Activated B cell treated with CpG ODN at 0.5 μM for 24 hours (primary cell): ENCODE measurements around the gene S100A9. TPM values are rescaled to one million over a fixed set of nuclear protein-coding genes. Genes with fewer than 3 reads are reported as not detected.
"Not testable (repeated sequence)": the region's sequence is repeated elsewhere in the genome, so short reads cannot be mapped to it uniquely, and the experiment has no call there.

Source experiments
- ATAC-seq: fragments of 200-7000 bp; cut with Tn5 transposase; one replicate; pipeline ENCODE4 v1.10.0; 2021; ENCODE audit warnings: low read depth, mild to moderate bottlenecking, moderate library complexity
- CTCF ChIA-PET: fragments of 350-600 bp; sonication (Branson Sonifier 250); formaldehyde crosslinking; loops from one replicate; lab custom pipeline; 2021; ENCODE audit warnings: antibody characterized with exemption; lab: Charles Lee
- POLR2A ChIA-PET: fragments of 350-600 bp; sonication (Branson Sonifier 250); formaldehyde crosslinking; loops from one replicate; lab custom pipeline; 2021; ENCODE audit warnings: antibody characterized with exemption; lab: Charles Lee
- DNase-seq: peaks from one replicate; pipeline ENCODE4 v3.0.0; 2022
- H3K27ac Mint-ChIP-seq: one replicate; pipeline ENCODE4 v1.8.0; 2020; ENCODE audit warnings: mixed read lengths
- H3K27me3 Mint-ChIP-seq: one replicate; pipeline ENCODE4 v1.8.0; 2021; ENCODE audit warnings: mixed read lengths
- H3K36me3 Mint-ChIP-seq: one replicate; pipeline ENCODE4 v1.8.0; 2021; ENCODE audit warnings: low read depth, mixed read lengths
- H3K4me1 Mint-ChIP-seq: one replicate; pipeline ENCODE4 v1.8.0; 2021; ENCODE audit warnings: mixed read lengths
- H3K4me3 Mint-ChIP-seq: one replicate; pipeline ENCODE4 v1.8.0; 2020; ENCODE audit warnings: mild to moderate bottlenecking, mixed read lengths
- H3K9me3 Mint-ChIP-seq: one replicate; pipeline ENCODE4 v1.8.0; 2020; ENCODE audit warnings: mixed read lengths
- CTCF ChIP-seq: fragments of 200-600 bp; IDR thresholded peaks from one replicate; pipeline ENCODE4 v1.8.0; 2022; ENCODE audit warnings: antibody characterized with exemption, mild to moderate bottlenecking
- intact Hi-C: fragments of 100-400 bp; cut with micrococcal nuclease; formaldehyde crosslinking; loops from one replicate; pipeline ENCODE4 v1.15.1; 2024
- total RNA-seq: library from RNA; stranded (reverse); gene quantifications from 2 replicates; pipeline ENCODE4 v1.2.3, GENCODE V29; 2022

S100A9 gene
- total RNA-seq, 1 donor from 2014 or later = 4.0 TPM

GRCh38 chr1:153313288-153313687 lies 44.4 kb upstream of the S100A9 start:
- ATAC-seq = no peak
- POLR2A ChIA-PET = no interaction called here
- H3K4me3 Mint-ChIP-seq = no peak overlapping the region
- H3K9me3 Mint-ChIP-seq = peaks cover 2% of the 10 kb centered on the region
- intact Hi-C loops = no loop called here
- no peak for DNase-seq
- no peak overlapping the region for H3K27ac Mint-ChIP-seq
- H3K27me3 Mint-ChIP-seq = peaks cover 6% of the 10 kb centered on the region
- CTCF ChIA-PET = no interaction called here
- no peaks in the 10 kb centered on the region for H3K36me3 Mint-ChIP-seq
- TF ChIP-seq CTCF = no peak
- no peaks in the 10 kb centered on the region for H3K4me1 Mint-ChIP-seq

GRCh38 chr1:153314388-153314787 lies 43.3 kb upstream of the S100A9 start:
- DNase-seq, H3K36me3 Mint-ChIP-seq, H3K27ac Mint-ChIP-seq, intact Hi-C loops, ATAC-seq, H3K4me1 Mint-ChIP-seq, H3K27me3 Mint-ChIP-seq, CTCF ChIA-PET, H3K4me3 Mint-ChIP-seq, POLR2A ChIA-PET, H3K9me3 Mint-ChIP-seq: not testable (repeated sequence)

- CTCF ChIA-PET, intact Hi-C loops, ATAC-seq, H3K9me3 Mint-ChIP-seq, DNase-seq, H3K4me1 Mint-ChIP-seq, H3K27ac Mint-ChIP-seq, H3K4me3 Mint-ChIP-seq, POLR2A ChIA-PET, H3K36me3 Mint-ChIP-seq: not testable (repeated sequence)
- peaks cover 14% of the 10 kb centered on the region for H3K27me3 Mint-ChIP-seq
Measured at GRCh38 chr1:153316013-153316412, 41.6 kb upstream of the S100A9 start.

GRCh38 chr1:153318145-153318544 lies 39.5 kb upstream of the S100A9 start:
- H3K27ac Mint-ChIP-seq, H3K36me3 Mint-ChIP-seq, ATAC-seq, H3K4me3 Mint-ChIP-seq, H3K4me1 Mint-ChIP-seq, POLR2A ChIA-PET, H3K9me3 Mint-ChIP-seq, CTCF ChIA-PET, DNase-seq, intact Hi-C loops: not testable (repeated sequence)
- peaks cover 18% of the 10 kb centered on the region for H3K27me3 Mint-ChIP-seq

- ChIA-PET CTCF (no interaction called here), POLR2A (no interaction called here)
- H3K9me3 Mint-ChIP-seq = peaks cover 21% of the 10 kb centered on the region
Measured at GRCh38 chr1:153322568-153322967, 35.1 kb upstream of the S100A9 start.

GRCh38 chr1:153324912-153325311 lies 32.7 kb upstream of the S100A9 start:
- POLR2A ChIA-PET = no interaction called here
- Mint-ChIP-seq H3K27me3 (peaks cover 17% of the 10 kb centered on the region), H3K4me3 (no peak overlapping the region), H3K4me1 (no peaks in the 10 kb centered on the region), H3K9me3 (peaks cover 25% of the 10 kb centered on the region), H3K36me3 (peaks cover 4% of the 10 kb centered on the region), H3K27ac (no peak overlapping the region)
- intact Hi-C loops = no loop called here
- ATAC-seq = no peak
- no peak for DNase-seq
- no peak for TF ChIP-seq CTCF
- CTCF ChIA-PET = no interaction called here

More at GRCh38 chr1:153322568-153322967, 35.1 kb upstream of the S100A9 start:
- Mint-ChIP-seq H3K4me1 (no peaks in the 10 kb centered on the region), H3K4me3 (no peak overlapping the region), H3K27me3 (peaks cover 18% of the 10 kb centered on the region), H3K36me3 (peaks cover 4% of the 10 kb centered on the region), H3K27ac (no peak overlapping the region)
- no peak for TF ChIP-seq CTCF
- no peak for ATAC-seq
- no peak for DNase-seq
- intact Hi-C loops = no loop called here

- intact Hi-C loops = no loop called here
- Mint-ChIP-seq H3K27me3 (peaks cover 46% of the 10 kb centered on the region), H3K9me3 (peaks cover 13% of the 10 kb centered on the region), H3K4me3 (no peak overlapping the region), H3K27ac (no peak overlapping the region), H3K36me3 (no peaks in the 10 kb centered on the region), H3K4me1 (no peaks in the 10 kb centered on the region)
- TF ChIP-seq CTCF = no peak
- no peak for DNase-seq
- no peak for ATAC-seq
- ChIA-PET CTCF (no interaction called here), POLR2A (no interaction called here)
Measured at GRCh38 chr1:153333902-153334301, 23.8 kb upstream of the S100A9 start.
